Adrenal gland (tissue), 12 donors: ENCODE measurements around the gene CFAP69. TPM values are rescaled to one million over a fixed set of nuclear protein-coding genes. Genes with fewer than 3 reads are reported as not detected.

ENCODE experiments used
- DNase-seq, 7 donors: peaks; one replicate each; pipeline ENCODE4 v3.0.0-alpha.2; 2019 to 2020
- H3K27ac ChIP-seq, 5 donors: fragments of 200-600 bp; sonication (generic) in 4 of 5; 1 replicate in 3 of 5; 2 replicates in 2 of 5; pipeline versions ENCODE4 v1.5.1 to v1.8.0; 2016 to 2020; ENCODE audit warnings: mild to moderate bottlenecking in 1 of 5
- H3K27me3 ChIP-seq: fragments of 200-600 bp; 2 replicates; pipeline ENCODE4 v1.8.0; 2021
- H3K36me3 ChIP-seq, 2 donors: fragments of 200-600 bp; replicated peaks in 1 of 2; 1 replicate in 1 of 2; 2 replicates in 1 of 2; pipeline versions ENCODE4 v1.5.1 to v1.8.0; 2018 to 2022
- H3K4me1 ChIP-seq, 2 donors: fragments of 200-600 bp; replicated peaks in 1 of 2; 1 replicate in 1 of 2; 2 replicates in 1 of 2; pipeline versions ENCODE4 v1.5.1 to v1.8.0; 2018 to 2021
- H3K4me3 ChIP-seq, 4 donors: fragments of 200-600 bp; sonication (generic) in 3 of 4; one replicate each; pipeline ENCODE4 v1.5.1; 2016 to 2018
- H3K9me3 ChIP-seq, 3 donors: fragments of 200-600 bp; sonication (generic) in 1 of 3; replicated peaks in 1 of 3; 1 replicate in 2 of 3; 2 replicates in 1 of 3; pipeline versions ENCODE4 v1.5.1 to v1.8.0; 2016 to 2021
- CTCF ChIP-seq, 6 experiments: fragments of 450-650 bp in 4 of 6; fragments of 200-600 bp in 2 of 6; sonication (generic) in 1 of 6; IDR thresholded peaks; 1 replicate in 5 of 6; 2 replicates in 1 of 6; pipeline versions ENCODE4 v1.5.1 to v1.8.0; 2016 to 2021; ENCODE audit warnings: antibody characterized with exemption in 6 of 6, mild to moderate bottlenecking in 2 of 6, moderate library complexity in 1 of 6
- POLR2A ChIP-seq, 2 donors: fragments of 450-650 bp; IDR thresholded peaks; one replicate each; pipeline ENCODE4 v1.6.1; 2017; ENCODE audit warnings: antibody characterized with exemption in 2 of 2, mild to moderate bottlenecking in 2 of 2, moderate library complexity in 1 of 2
- WGBS, 4 donors: extraction: QIAGEN DNeasy Blood & Tissue Kit in 2 of 4; methylation state at CpG; one replicate each; pipeline versions ENCODE4 v1.1.5 to v1.1.7; 2013 to 2017; 5-methylcytosine and 5-hydroxymethylcytosine counted together
- intact Hi-C, 2 donors: fragments of 100-400 bp; cut with DNase I; formaldehyde crosslinking; loops; one replicate each; pipeline versions ENCODE4 v1.14.1 to v1.15.0; 2022 to 2023
- polyA plus RNA-seq, 3 donors: library from polyadenylated mRNA; stranded (reverse); fragments of 200-250 nt in 2 of 3; fragments of 350-450 nt in 1 of 3; fragmentation: Illumina TruSeq in 1 of 3; extraction: RNeasy Lipid Tissue Mini Kit (QIAGEN cat#74804) in 1 of 3; gene quantifications; one replicate each; pipeline ENCODE4 v1.2.3, GENCODE V29; 2013 to 2014
- total RNA-seq, 9 donors: library from RNA; depleted of rRNA in 4 of 9; stranded (reverse); fragments of >200 nt in 4 of 9; fragments of 120-200 nt in 1 of 9; fragmentation: NEBNext Ultra II Directional in 1 of 9; extraction: Animal tissue kit (Norgen Biotek cat#: 25700) in 1 of 9; gene quantifications; one replicate each; pipeline versions ENCODE4 v1.1.0 to v1.2.4, GENCODE V29; 2013 to 2023
- donor health status: healthy with polysubstance abuse.
- donor health status: Bipolar disorder and iron deficiency.
- donor health status: DM: yes; HTN: yes; CAD: no.
- donor health status: DM: no; HTN: no; CAD: no.
- donor health status: DM: no; HTN: no; CAD: no.
- donor health status: DM: yes; HTN: yes; CAD: no.

The CFAP69 gene
- total and polyA plus RNA-seq, 12 donors, result 0.42 to 10.2 (median 4.4) TPM

GRCh38 chr7:90345016-90345415, 100.0 kb downstream of the CFAP69 start:
- Histone ChIP-seq H3K27ac (peak overlapping the region in 1 of 5 donors; percentile 88), H3K4me3 (no peak overlapping the region), H3K36me3 (no peaks in the 10 kb centered on the region), H3K27me3 (no peaks in the 10 kb centered on the region), H3K4me1 (peaks cover 4 to 20% of the 10 kb centered on the region in 2 donors), H3K9me3 (no peaks in the 10 kb centered on the region)
- DNase-seq, result no peak
- intact Hi-C loops, result no loop called here
- TF ChIP-seq CTCF (IDR thresholded peaks at IDR 0.05), result no peak
- no peak for TF ChIP-seq POLR2A (IDR thresholded peaks at IDR 0.05)

GRCh38 chr7:90345595-90346335, 100.8 kb downstream of the CFAP69 start:
- H3K4me1 ChIP-seq, result peaks cover 4 to 20% of the 10 kb centered on the region in 2 donors
- H3K27ac ChIP-seq, result peak overlapping the region; percentile 22 to 89 (median 88)
- TF ChIP-seq POLR2A (IDR thresholded peaks at IDR 0.05) (peak in 1 of 2 donors; percentile 33), CTCF (IDR thresholded peaks at IDR 0.05) (no peak)
- DNase-seq, result peak in 6 of 7 donors; percentile 18 to 51 (median 36)
- WGBS, 4 donors, result 2 to 5% (median 4%) methylated on average over 18 of the region's 18 CpGs
- no peaks in the 10 kb centered on the region for H3K9me3 ChIP-seq
- peak overlapping the region in 3 of 4 donors; percentile 7 to 96 (median 90) for H3K4me3 ChIP-seq
- intact Hi-C loops, result no loop called here
- H3K36me3 ChIP-seq, result no peaks in the 10 kb centered on the region
- no peaks in the 10 kb centered on the region for H3K27me3 ChIP-seq

GRCh38 chr7:90346336-90347125, 101.6 kb downstream of the CFAP69 start, which contains the start of gene GTPBP10:
Gene GTPBP10, plus strand, starts transcription at chr7:90346716. Its CDS starts 26 bp downstream, at chr7:90346742.
- intact Hi-C loops, result no loop called here
- Histone ChIP-seq H3K9me3 (no peaks in the 10 kb centered on the region), H3K4me1 (peaks cover 4 to 20% of the 10 kb centered on the region in 2 donors), H3K27me3 (no peaks in the 10 kb centered on the region), H3K27ac (peak within 1 kb of the TSS; percentile 22 to 89 (median 88)), H3K4me3 (peak within 1 kb of the TSS; percentile 2 to 96 (median 67)), H3K36me3 (no peaks in the 10 kb centered on the region)
- DNase-seq, result peak; percentile 93 to 97 (median 95)
- TF ChIP-seq POLR2A (IDR thresholded peaks at IDR 0.05) (peak; percentile 64 to 89), CTCF (IDR thresholded peaks at IDR 0.05) (peak; percentile 66 to 80 (median 70))
- 0% methylated on average over 29 to 37 of the region's 37 CpGs for WGBS, 4 donors

GRCh38 chr7:90347759-90348158, 102.8 kb downstream of the CFAP69 start:
- H3K27ac ChIP-seq, result no peak overlapping the region
- intact Hi-C loops, result no loop called here
- WGBS, 4 donors, result 60 to 69% (median 64%) methylated on average over 4 of the region's 4 CpGs
- H3K9me3 ChIP-seq, result no peaks in the 10 kb centered on the region
- H3K4me1 ChIP-seq, result peaks cover 4 to 20% of the 10 kb centered on the region in 2 donors
- no peak for DNase-seq
- no peaks in the 10 kb centered on the region for H3K36me3 ChIP-seq
- H3K27me3 ChIP-seq, result no peaks in the 10 kb centered on the region
- no peak overlapping the region for H3K4me3 ChIP-seq
- no peak for TF ChIP-seq CTCF (IDR thresholded peaks at IDR 0.05)
- no peak for TF ChIP-seq POLR2A (IDR thresholded peaks at IDR 0.05)
